Embryonic facial prominence (tissue), 1 donor: Measurements from ENCODE around the gene TTN.
"Not testable (repeated sequence)": the region's sequence is repeated elsewhere in the genome, so short reads cannot be mapped to it uniquely, and the experiment has no call there.

ENCODE experiments used
- DNase-seq: peaks from one replicate; pipeline ENCODE4 v3.0.0-alpha.2; 2016; ENCODE audit errors: extremely low spot score

The TTN gene

GRCh38 chr2:178530131-178530530, 277.1 kb downstream of the TTN start:
- DNase-seq: no peak

GRCh38 chr2:178529194-178529593, 278.0 kb downstream of the TTN start:
- DNase-seq: no peak

GRCh38 chr2:178528647-178529046, 278.6 kb downstream of the TTN start:
- no peak for DNase-seq

- no peak for DNase-seq
Observed at GRCh38 chr2:178527592-178527991, 279.6 kb downstream of the TTN start.

- no peak for DNase-seq
Observed at GRCh38 chr2:178526256-178526655, 281.0 kb downstream of the TTN start.

- not testable (repeated sequence) for DNase-seq
Observed at GRCh38 chr2:178525460-178525859, 281.8 kb downstream of the TTN start.

- DNase-seq: not testable (repeated sequence)
Observed at GRCh38 chr2:178525010-178525409, 282.2 kb downstream of the TTN start.

GRCh38 chr2:178523596-178524134, 283.6 kb downstream of the TTN start:
- no peak for DNase-seq

- DNase-seq: peak; percentile 83
Observed at GRCh38 chr2:178522950-178523595, 284.1 kb downstream of the TTN start.

GRCh38 chr2:178521304-178522150, 285.7 kb downstream of the TTN start:
- DNase-seq: no peak

GRCh38 chr2:178517496-178517895, 289.7 kb downstream of the TTN start:
- no peak for DNase-seq

GRCh38 chr2:178514664-178515063, 292.6 kb downstream of the TTN start:
- DNase-seq: no peak

- DNase-seq: no peak
Observed at GRCh38 chr2:178513876-178514275, 293.3 kb downstream of the TTN start.

- DNase-seq: no peak
Observed at GRCh38 chr2:178512484-178512883, 294.7 kb downstream of the TTN start.

- DNase-seq: no peak
Observed at GRCh38 chr2:178510384-178510783, 296.8 kb downstream of the TTN start.

- no peak for DNase-seq
Observed at GRCh38 chr2:178508646-178509045, 298.6 kb downstream of the TTN start.

- no peak for DNase-seq
Observed at GRCh38 chr2:178506949-178507348, 300.3 kb downstream of the TTN start.

GRCh38 chr2:178506524-178506923, 300.7 kb downstream of the TTN start:
- no peak for DNase-seq

- DNase-seq: no peak
Observed at GRCh38 chr2:178506101-178506500, 301.1 kb downstream of the TTN start.

GRCh38 chr2:178502751-178503150, 304.5 kb downstream of the TTN start:
- no peak for DNase-seq

- no peak for DNase-seq
Observed at GRCh38 chr2:178499640-178500039, 307.6 kb downstream of the TTN start.

- no peak for DNase-seq
Observed at GRCh38 chr2:178498137-178498536, 309.1 kb downstream of the TTN start.

GRCh38 chr2:178496049-178496448, 311.2 kb downstream of the TTN start:
- DNase-seq: no peak
